OCI-LY7 (cell line): ENCODE data around the gene PCNX1. TPM values are rescaled to one million over a fixed set of nuclear protein-coding genes. Genes with fewer than 3 reads are reported as not detected.

Experiments
- BruUV-seq: library from RNA; stranded (reverse); fragments of 400-500 nt; replicated peaks from 2 replicates; lab custom pipeline; 2021; lab: Mats Ljungman, UMichigan
- CTCF ChIA-PET: fragments of 300-600 bp; sonication (Branson Sonifier 250); formaldehyde crosslinking; loops from one replicate; lab custom pipeline; 2022; ENCODE audit warnings: antibody characterized with exemption; ENCODE audit not compliant: unreplicated experiment; lab: Charles Lee
- POLR2A ChIA-PET: fragments of 300-600 bp; sonication (Branson Sonifier 250); formaldehyde crosslinking; loops from one replicate; lab custom pipeline; 2022; ENCODE audit warnings: antibody characterized with exemption; lab: Charles Lee
- DNase-seq: peaks from one replicate; pipeline ENCODE4 v3.0.0-alpha.2; 2015; ENCODE audit warnings: low spot score
- H2AFZ ChIP-seq: fragments of 200-600 bp; sonication (generic), shearing (Covaris generic); 2 replicates; pipeline ENCODE4 v1.6.1; 2014; ENCODE audit warnings: mild to moderate bottlenecking, antibody characterized with exemption, low read length, moderate library complexity
- H3K27ac ChIP-seq: fragments of 200-600 bp; sonication (generic); 2 replicates; pipeline ENCODE4 v1.5.1; 2014; ENCODE audit warnings: mixed run types, low read depth, mild to moderate bottlenecking, moderate library complexity, low read length, inconsistent platforms; ENCODE audit not compliant: poor library complexity, severe bottlenecking
- H3K36me3 ChIP-seq: fragments of 200-600 bp; sonication (generic); 2 replicates; pipeline ENCODE4 v1.6.1; 2014; ENCODE audit warnings: mild to moderate bottlenecking, antibody characterized with exemption, low read length, moderate library complexity, mixed read lengths; ENCODE audit not compliant: insufficient read depth
- H3K4me1 ChIP-seq: fragments of 200-600 bp; sonication (generic); 2 replicates; pipeline ENCODE4 v1.5.1; 2014; ENCODE audit warnings: mild to moderate bottlenecking, low read length; ENCODE audit not compliant: insufficient read depth, poor library complexity, severe bottlenecking
- H3K4me2 ChIP-seq: fragments of 200-600 bp; sonication (generic); 2 replicates; pipeline ENCODE4 v1.6.1; 2014; ENCODE audit warnings: mild to moderate bottlenecking, low read length
- H3K4me3 ChIP-seq: fragments of 200-600 bp; sonication (generic); 2 replicates; pipeline ENCODE4 v1.5.1; 2014; ENCODE audit warnings: mild to moderate bottlenecking, low read depth, low read length; ENCODE audit not compliant: poor library complexity, severe bottlenecking
- H3K79me2 ChIP-seq: fragments of 200-600 bp; sonication (generic); 2 replicates; pipeline ENCODE4 v1.6.1; 2016; ENCODE audit warnings: low read depth, mild to moderate bottlenecking, low read length, moderate library complexity, mixed read lengths; ENCODE audit not compliant: insufficient read depth
- H3K9me2 ChIP-seq: fragments of 200-600 bp; sonication (generic); 2 replicates; pipeline ENCODE4 v1.6.1; 2016; ENCODE audit warnings: mild to moderate bottlenecking, low read length, mixed read lengths; ENCODE audit not compliant: insufficient read depth
- H3K9me3 ChIP-seq: fragments of 200-600 bp; sonication (generic); 2 replicates; pipeline ENCODE4 v1.6.1; 2014; ENCODE audit warnings: mild to moderate bottlenecking, mixed run types, low read length, mixed read lengths
- H4K20me1 ChIP-seq: fragments of 200-600 bp; sonication (generic); 2 replicates; pipeline ENCODE4 v1.6.1; 2014; ENCODE audit warnings: mild to moderate bottlenecking, antibody characterized with exemption, low read length, moderate library complexity, mixed read lengths; ENCODE audit not compliant: insufficient read depth
- EZH2phosphoT487 ChIP-seq: fragments of 200-600 bp; sonication (generic); IDR thresholded peaks from 2 replicates; pipeline ENCODE4 v1.6.1; 2018; ENCODE audit warnings: low read depth, borderline replicate concordance, mild to moderate bottlenecking, mixed run types, antibody characterized with exemption, low read length, moderate library complexity, mixed read lengths
- intact Hi-C: fragments of 100-400 bp; cut with micrococcal nuclease; formaldehyde crosslinking; loops from one replicate; pipeline ENCODE4 v1.10.0; 2022; ENCODE audit not compliant: unreplicated experiment
- total RNA-seq, 2 experiments: library from RNA; depleted of rRNA in 1 of 2; stranded (reverse); fragments of >200 nt in 1 of 2; shearing (Covaris generic) in 1 of 2; gene quantifications; 2 replicates each; pipeline ENCODE4 v1.2.3, GENCODE V29; 2014 to 2022
- TF ChIP-seq, protein P1 (sequence below): fragments of 200-600 bp; sonication (generic); conservative IDR thresholded peaks from 2 replicates; pipeline ENCODE4 v1.5.1; 2014; ENCODE audit warnings: mild to moderate bottlenecking, antibody characterized with exemption, low read length, moderate library complexity, mixed read lengths

The PCNX1 gene
- total RNA-seq, 2 experiments from 2014 or later = 27.7 to 33.5 TPM

DNA sequence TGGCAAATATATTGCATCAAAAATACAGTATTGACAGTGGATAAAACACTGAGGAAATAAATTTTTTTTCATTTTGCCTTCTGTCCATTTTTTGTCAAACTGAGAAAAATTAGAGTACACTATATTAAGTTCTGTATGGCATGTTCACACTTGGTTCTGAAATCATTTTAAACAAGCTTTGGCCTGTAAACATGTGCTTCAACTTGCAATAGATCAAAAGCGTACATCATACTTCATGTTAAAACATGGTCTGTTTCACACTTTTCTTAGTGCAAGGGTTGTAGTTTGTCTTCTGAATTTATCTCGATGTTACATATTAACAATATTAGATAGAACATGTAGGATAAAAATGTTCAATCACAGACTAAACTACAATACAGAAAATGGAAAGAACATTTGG is 208.0 kb downstream of the PCNX1 start:
- Histone ChIP-seq H3K4me2 (peak overlapping the region; percentile 88), H3K4me3 (no peak overlapping the region), H2AFZ (peak overlapping the region; percentile 63; the same call in 1 of the 2 replicates), H3K27ac (peak overlapping the region; percentile 99), H3K79me2 (no peaks in the 10 kb centered on the region), H3K4me1 (peaks cover 46% of the 10 kb centered on the region), H3K9me3 (peaks cover 7% of the 10 kb centered on the region; the same call in 1 of the 2 replicates), H3K9me2 (no peaks in the 10 kb centered on the region), H4K20me1 (no peaks in the 10 kb centered on the region), H3K36me3 (peaks cover 49% of the 10 kb centered on the region)
- ChIA-PET POLR2A (interaction anchor here (0.6 to 2.0 kb wide), 14 partner anchors 8 to 300 kb away, joined by 3 to 7 read pairs (median 3); no protein-coding TSS in a partner anchor), CTCF (no interaction called here)
- no peak for DNase-seq
- intact Hi-C loops = loop anchor here (5.0 to 10.0 kb wide), 3 partner anchors 207 to 458 kb away; partner anchors contain the start of gene SIPA1L1
- BruUV-seq = no TSS peak
- TF ChIP-seq, protein P1, sequence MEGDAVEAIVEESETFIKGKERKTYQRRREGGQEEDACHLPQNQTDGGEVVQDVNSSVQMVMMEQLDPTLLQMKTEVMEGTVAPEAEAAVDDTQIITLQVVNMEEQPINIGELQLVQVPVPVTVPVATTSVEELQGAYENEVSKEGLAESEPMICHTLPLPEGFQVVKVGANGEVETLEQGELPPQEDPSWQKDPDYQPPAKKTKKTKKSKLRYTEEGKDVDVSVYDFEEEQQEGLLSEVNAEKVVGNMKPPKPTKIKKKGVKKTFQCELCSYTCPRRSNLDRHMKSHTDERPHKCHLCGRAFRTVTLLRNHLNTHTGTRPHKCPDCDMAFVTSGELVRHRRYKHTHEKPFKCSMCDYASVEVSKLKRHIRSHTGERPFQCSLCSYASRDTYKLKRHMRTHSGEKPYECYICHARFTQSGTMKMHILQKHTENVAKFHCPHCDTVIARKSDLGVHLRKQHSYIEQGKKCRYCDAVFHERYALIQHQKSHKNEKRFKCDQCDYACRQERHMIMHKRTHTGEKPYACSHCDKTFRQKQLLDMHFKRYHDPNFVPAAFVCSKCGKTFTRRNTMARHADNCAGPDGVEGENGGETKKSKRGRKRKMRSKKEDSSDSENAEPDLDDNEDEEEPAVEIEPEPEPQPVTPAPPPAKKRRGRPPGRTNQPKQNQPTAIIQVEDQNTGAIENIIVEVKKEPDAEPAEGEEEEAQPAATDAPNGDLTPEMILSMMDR = no peak
- TF ChIP-seq EZH2phosphoT487 = no peak

DNA sequence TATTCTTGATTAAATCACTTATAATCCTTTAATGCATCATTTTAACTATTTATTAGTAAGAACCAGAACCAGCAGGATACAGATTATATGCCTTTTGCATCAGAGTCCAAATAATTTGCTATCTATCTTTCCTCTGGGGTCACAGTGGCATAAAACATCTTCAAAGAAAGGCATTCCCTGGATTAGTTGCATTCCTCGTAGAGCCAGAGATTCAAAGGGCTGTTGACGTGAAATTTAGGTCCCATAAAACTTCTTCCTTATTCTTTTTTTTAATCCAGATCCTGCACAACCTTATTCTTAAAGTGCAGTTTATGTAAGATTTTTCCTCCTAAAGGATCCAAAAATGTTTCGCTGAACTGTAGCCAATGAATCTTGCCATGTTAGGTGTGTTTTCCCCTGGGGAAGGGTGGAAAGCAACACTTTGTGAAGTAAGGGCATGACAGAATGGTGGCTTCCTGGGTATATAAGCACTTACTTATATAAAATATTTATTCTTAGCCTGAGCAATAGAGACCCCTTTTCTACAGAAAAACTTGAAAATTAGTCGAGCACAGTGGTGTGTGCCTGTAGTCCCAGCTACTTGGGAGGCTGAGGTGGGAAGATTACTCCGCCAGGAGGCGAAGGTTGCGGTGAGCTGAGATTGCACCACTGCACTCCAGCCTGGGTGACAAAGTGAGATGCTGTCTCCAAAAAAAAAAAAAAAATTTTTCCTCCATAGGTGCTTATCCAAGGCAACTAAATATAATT is 208.7 kb downstream of the PCNX1 start:
- Histone ChIP-seq H3K4me3 (peak overlapping the region; percentile 52), H3K27ac (peak overlapping the region; percentile 99), H2AFZ (peak overlapping the region; percentile 63), H4K20me1 (no peaks in the 10 kb centered on the region), H3K4me2 (peak overlapping the region; percentile 88), H3K9me3 (peaks cover 9% of the 10 kb centered on the region; the same call in 1 of the 2 replicates), H3K4me1 (peaks cover 46% of the 10 kb centered on the region), H3K9me2 (no peaks in the 10 kb centered on the region), H3K36me3 (peaks cover 44% of the 10 kb centered on the region), H3K79me2 (no peaks in the 10 kb centered on the region)
- POLR2A ChIA-PET = interaction anchor here (0.6 to 1.3 kb wide), 10 partner anchors 7 to 1413 kb away, joined by 3 to 5 read pairs (median 4); no protein-coding TSS in a partner anchor
- DNase-seq = peak; percentile 64
- BruUV-seq = no TSS peak
- no peak for TF ChIP-seq EZH2phosphoT487
- TF ChIP-seq, protein P1 = peak; percentile 65
- CTCF ChIA-PET = no interaction called here
- intact Hi-C loops = loop anchor here (2.0 to 10.0 kb wide), 4 partner anchors 23 to 459 kb away; partner anchors contain the start of gene SIPA1L1
